ENCODE results near the gene EVL.

GRCh38 chr14:100138955-100139354 lies 73.7 kb downstream of the EVL start:
- TF ChIP-seq TARDBP (IDR thresholded peaks at IDR 0.05) = no peak
- no peak for TF ChIP-seq SP1 (IDR thresholded peaks at IDR 0.05)
- no peak for TF ChIP-seq FOXK2 (IDR thresholded peaks at IDR 0.05)
- no peak for TF ChIP-seq ARNT (IDR thresholded peaks at IDR 0.05)
- no peak for TF ChIP-seq BHLHE40 (IDR thresholded peaks at IDR 0.05; ENCODE audit: borderline replicate concordance)
